ENCODE data around the gene SRP19. TPM values are rescaled to one million over a fixed set of nuclear protein-coding genes. Genes with fewer than 3 reads are reported as not detected.

Gene SRP19
- total and polyA plus RNA-seq, 2 experiments from 2014 or later: 104 to 406 TPM

GRCh38 chr5:112918679-112919078 lies 57.6 kb downstream of the SRP19 start (continued):
- TF ChIP-seq, protein P1, sequence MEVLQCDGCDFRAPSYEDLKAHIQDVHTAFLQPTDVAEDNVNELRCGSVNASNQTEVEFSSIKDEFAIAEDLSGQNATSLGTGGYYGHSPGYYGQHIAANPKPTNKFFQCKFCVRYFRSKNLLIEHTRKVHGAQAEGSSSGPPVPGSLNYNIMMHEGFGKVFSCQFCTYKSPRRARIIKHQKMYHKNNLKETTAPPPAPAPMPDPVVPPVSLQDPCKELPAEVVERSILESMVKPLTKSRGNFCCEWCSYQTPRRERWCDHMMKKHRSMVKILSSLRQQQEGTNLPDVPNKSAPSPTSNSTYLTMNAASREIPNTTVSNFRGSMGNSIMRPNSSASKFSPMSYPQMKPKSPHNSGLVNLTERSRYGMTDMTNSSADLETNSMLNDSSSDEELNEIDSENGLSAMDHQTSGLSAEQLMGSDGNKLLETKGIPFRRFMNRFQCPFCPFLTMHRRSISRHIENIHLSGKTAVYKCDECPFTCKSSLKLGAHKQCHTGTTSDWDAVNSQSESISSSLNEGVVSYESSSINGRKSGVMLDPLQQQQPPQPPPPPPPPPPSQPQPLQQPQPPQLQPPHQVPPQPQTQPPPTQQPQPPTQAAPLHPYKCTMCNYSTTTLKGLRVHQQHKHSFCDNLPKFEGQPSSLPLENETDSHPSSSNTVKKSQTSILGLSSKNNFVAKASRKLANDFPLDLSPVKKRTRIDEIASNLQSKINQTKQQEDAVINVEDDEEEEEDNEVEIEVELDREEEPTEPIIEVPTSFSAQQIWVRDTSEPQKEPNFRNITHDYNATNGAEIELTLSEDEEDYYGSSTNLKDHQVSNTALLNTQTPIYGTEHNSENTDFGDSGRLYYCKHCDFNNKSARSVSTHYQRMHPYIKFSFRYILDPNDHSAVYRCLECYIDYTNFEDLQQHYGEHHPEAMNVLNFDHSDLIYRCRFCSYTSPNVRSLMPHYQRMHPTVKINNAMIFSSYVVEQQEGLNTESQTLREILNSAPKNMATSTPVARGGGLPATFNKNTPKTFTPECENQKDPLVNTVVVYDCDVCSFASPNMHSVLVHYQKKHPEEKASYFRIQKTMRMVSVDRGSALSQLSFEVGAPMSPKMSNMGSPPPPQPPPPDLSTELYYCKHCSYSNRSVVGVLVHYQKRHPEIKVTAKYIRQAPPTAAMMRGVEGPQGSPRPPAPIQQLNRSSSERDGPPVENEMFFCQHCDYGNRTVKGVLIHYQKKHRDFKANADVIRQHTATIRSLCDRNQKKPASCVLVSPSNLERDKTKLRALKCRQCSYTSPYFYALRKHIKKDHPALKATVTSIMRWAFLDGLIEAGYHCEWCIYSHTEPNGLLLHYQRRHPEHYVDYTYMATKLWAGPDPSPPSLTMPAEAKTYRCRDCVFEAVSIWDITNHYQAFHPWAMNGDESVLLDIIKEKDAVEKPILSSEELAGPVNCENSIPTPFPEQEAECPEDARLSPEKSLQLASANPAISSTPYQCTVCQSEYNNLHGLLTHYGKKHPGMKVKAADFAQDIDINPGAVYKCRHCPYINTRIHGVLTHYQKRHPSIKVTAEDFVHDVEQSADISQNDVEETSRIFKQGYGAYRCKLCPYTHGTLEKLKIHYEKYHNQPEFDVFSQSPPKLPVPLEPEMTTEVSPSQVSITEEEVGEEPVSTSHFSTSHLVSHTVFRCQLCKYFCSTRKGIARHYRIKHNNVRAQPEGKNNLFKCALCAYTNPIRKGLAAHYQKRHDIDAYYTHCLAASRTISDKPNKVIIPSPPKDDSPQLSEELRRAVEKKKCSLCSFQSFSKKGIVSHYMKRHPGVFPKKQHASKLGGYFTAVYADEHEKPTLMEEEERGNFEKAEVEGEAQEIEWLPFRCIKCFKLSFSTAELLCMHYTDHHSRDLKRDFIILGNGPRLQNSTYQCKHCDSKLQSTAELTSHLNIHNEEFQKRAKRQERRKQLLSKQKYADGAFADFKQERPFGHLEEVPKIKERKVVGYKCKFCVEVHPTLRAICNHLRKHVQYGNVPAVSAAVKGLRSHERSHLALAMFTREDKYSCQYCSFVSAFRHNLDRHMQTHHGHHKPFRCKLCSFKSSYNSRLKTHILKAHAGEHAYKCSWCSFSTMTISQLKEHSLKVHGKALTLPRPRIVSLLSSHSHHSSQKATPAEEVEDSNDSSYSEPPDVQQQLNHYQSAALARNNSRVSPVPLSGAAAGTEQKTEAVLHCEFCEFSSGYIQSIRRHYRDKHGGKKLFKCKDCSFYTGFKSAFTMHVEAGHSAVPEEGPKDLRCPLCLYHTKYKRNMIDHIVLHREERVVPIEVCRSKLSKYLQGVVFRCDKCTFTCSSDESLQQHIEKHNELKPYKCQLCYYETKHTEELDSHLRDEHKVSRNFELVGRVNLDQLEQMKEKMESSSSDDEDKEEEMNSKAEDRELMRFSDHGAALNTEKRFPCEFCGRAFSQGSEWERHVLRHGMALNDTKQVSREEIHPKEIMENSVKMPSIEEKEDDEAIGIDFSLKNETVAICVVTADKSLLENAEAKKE (CRISPR knock-in tag; IDR thresholded peaks at IDR 0.05): no peak
- TF ChIP-seq EZH2phosphoT487 (IDR thresholded peaks at IDR 0.05; ENCODE audit: unreplicated experiment): no peak
- TF ChIP-seq, protein P2, sequence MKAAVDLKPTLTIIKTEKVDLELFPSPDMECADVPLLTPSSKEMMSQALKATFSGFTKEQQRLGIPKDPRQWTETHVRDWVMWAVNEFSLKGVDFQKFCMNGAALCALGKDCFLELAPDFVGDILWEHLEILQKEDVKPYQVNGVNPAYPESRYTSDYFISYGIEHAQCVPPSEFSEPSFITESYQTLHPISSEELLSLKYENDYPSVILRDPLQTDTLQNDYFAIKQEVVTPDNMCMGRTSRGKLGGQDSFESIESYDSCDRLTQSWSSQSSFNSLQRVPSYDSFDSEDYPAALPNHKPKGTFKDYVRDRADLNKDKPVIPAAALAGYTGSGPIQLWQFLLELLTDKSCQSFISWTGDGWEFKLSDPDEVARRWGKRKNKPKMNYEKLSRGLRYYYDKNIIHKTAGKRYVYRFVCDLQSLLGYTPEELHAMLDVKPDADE (IDR thresholded peaks at IDR 0.05): no peak
- no peak for TF ChIP-seq ZNF331 (CRISPR knock-in tag; IDR thresholded peaks at IDR 0.05; ENCODE audit: low read depth)

Other genes starting within 250 kb of the SRP19 start
- gene APC, start 123.4 kb upstream of the SRP19 start, total RNA-seq (2014; rRNA removed; shearing (Covaris generic)): 45.3 and 62.9 TPM in 2 replicates
- gene APC, start 123.4 kb upstream of the SRP19 start, polyA plus RNA-seq (2016; fragmentation: Nextera tagmentation; extraction: Ambion mirVana): 34.8 and 42.4 TPM in 2 replicates
- 30.3 and 32.5 TPM in 2 replicates for gene REEP5, start 60.9 kb downstream of the SRP19 start, total RNA-seq (2014; rRNA removed; shearing (Covaris generic))
- 109 and 111 TPM in 2 replicates for gene REEP5, start 60.9 kb downstream of the SRP19 start, polyA plus RNA-seq (2016; fragmentation: Nextera tagmentation; extraction: Ambion mirVana)
- 146 and 165 TPM in 2 replicates for gene DCP2, start 115.5 kb downstream of the SRP19 start, total RNA-seq (2014; rRNA removed; shearing (Covaris generic))
- 96.6 and 101 TPM in 2 replicates for gene DCP2, start 115.5 kb downstream of the SRP19 start, polyA plus RNA-seq (2016; fragmentation: Nextera tagmentation; extraction: Ambion mirVana)

Measured in GM23338 (cell line).